ENCODE data around the gene CACHD1. TPM values are rescaled to one million over a fixed set of nuclear protein-coding genes. Genes with fewer than 3 reads are reported as not detected.

CACHD1 gene
- total RNA-seq, 1 donor from 2014 or later, result 24.1 TPM

DNA sequence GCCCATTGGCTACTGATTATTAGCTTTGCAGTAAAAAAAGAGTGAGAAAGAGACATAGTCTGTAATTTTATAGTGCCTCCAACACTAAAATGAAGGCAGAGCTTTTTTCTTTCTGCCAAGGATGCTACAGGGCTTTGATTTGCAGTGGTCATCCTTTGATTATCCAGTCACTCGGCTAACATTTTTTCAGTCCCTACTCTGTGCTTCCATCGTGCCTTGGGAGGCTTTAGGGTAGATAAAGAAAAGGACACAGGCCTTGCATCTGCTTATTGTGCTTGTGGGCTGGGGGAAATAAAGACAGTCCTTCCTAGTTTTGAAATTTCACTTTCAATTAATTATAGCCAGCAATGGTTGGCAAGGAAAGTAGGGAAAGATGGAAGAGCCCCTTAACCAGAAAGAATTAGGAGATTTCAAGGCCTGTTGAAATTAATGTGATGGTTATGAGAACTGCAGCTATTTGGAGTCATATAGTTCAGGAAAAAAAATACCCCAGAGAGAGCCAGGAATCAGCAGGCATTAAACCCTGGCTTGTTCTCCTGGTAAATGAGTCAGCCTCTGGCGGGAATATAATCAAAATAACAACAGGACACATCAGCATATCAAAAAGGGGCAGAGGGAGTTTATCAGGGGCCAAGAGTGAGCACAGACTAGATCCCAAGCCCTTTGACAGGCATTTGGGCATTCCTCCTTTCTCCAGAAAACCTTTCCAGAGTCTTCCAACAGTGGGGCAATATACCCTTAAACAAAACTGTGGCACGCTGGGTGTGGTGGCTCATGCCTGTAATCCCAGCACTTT is 27.4 kb downstream of the CACHD1 start:
- Mint-ChIP-seq H3K4me3 (no peak overlapping the region), H3K4me1 (peaks cover 36% of the 10 kb centered on the region), H3K9me3 (no peaks in the 10 kb centered on the region), H3K27me3 (ENCODE audit: low read depth) (no peaks in the 10 kb centered on the region), H3K27ac (no peak overlapping the region), H3K36me3 (no peaks in the 10 kb centered on the region)
- no peak for DNase-seq (ENCODE audit: low spot score in 2 of 2, unreplicated experiment in 2 of 2)
- TF ChIP-seq, protein P1, sequence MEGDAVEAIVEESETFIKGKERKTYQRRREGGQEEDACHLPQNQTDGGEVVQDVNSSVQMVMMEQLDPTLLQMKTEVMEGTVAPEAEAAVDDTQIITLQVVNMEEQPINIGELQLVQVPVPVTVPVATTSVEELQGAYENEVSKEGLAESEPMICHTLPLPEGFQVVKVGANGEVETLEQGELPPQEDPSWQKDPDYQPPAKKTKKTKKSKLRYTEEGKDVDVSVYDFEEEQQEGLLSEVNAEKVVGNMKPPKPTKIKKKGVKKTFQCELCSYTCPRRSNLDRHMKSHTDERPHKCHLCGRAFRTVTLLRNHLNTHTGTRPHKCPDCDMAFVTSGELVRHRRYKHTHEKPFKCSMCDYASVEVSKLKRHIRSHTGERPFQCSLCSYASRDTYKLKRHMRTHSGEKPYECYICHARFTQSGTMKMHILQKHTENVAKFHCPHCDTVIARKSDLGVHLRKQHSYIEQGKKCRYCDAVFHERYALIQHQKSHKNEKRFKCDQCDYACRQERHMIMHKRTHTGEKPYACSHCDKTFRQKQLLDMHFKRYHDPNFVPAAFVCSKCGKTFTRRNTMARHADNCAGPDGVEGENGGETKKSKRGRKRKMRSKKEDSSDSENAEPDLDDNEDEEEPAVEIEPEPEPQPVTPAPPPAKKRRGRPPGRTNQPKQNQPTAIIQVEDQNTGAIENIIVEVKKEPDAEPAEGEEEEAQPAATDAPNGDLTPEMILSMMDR (IDR thresholded peaks at IDR 0.05; ENCODE audit: unreplicated experiment), result no peak

DNA sequence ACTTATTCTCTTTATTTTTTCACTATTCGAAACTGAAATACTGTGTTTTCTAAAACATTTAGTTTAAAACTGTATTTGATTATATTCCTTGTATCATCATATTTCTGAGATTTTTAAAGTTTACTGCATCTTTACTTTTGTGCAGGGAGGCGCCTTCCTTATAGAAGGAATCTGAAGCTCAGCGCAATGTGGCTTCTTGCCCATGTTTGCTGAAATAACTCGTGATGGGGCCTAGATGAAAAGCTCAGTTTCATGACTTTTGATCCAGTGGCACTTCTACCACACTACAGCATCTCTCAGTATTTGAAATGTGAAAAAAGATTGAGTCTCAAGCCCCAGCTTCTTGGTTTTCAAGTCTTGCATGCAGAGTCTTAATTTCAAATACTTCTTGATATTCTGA is 28.4 kb downstream of the CACHD1 start:
- H3K36me3 Mint-ChIP-seq, result no peaks in the 10 kb centered on the region
- DNase-seq (ENCODE audit: low spot score in 2 of 2, unreplicated experiment in 2 of 2), result no peak
- TF ChIP-seq, protein P1 (IDR thresholded peaks at IDR 0.05; ENCODE audit: unreplicated experiment), result no peak
- H3K27ac Mint-ChIP-seq, result no peak overlapping the region
- H3K4me1 Mint-ChIP-seq, result peaks cover 46% of the 10 kb centered on the region
- H3K27me3 Mint-ChIP-seq (ENCODE audit: low read depth), result no peaks in the 10 kb centered on the region
- no peak overlapping the region for H3K4me3 Mint-ChIP-seq
- no peaks in the 10 kb centered on the region for H3K9me3 Mint-ChIP-seq

DNA sequence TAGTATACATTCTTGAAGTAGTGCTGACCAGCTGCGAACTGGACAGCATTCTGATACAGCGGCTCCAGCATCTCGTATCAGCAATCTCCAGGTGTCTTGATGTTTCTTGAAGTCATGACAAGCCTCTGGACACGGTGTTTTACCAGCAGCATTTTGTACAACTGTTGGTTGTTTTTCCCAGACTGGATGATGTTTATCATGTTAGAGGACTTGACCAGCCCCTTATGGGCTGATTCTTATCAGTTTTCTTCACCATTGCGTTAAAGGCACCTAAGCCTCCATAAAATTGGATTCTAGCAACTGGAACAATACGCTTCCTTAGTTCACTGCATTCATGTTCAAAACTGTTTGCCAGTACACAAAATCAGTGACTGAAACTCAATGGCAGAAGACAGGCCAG is 29.1 kb downstream of the CACHD1 start:
- TF ChIP-seq, protein P1 (IDR thresholded peaks at IDR 0.05; ENCODE audit: unreplicated experiment), result no peak
- H3K27ac Mint-ChIP-seq, result no peak overlapping the region
- DNase-seq (ENCODE audit: low spot score in 2 of 2, unreplicated experiment in 2 of 2), result no peak
- no peak overlapping the region for H3K4me3 Mint-ChIP-seq
- H3K36me3 Mint-ChIP-seq, result no peaks in the 10 kb centered on the region
- no peaks in the 10 kb centered on the region for H3K27me3 Mint-ChIP-seq (ENCODE audit: low read depth)
- peaks cover 48% of the 10 kb centered on the region for H3K4me1 Mint-ChIP-seq
- no peaks in the 10 kb centered on the region for H3K9me3 Mint-ChIP-seq

DNA sequence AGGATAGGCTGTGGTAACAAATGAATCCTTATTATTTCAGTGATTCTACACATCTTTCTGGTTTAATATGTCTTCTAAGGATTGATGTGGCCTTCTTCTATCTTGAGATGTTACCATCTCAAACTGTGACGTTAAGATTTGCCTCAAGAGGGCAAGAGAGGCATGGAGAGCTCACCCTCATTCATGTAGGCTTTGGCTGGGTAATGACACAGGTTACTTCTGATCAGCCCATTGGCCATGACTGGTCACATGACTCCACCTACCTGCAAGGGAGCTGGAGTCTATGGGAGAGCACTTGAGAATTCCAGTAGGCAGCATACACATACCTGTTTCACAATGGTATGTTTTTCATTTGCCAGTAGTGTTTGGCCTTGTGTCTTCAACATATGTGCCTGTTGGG is 30.0 kb downstream of the CACHD1 start:
- H3K27ac Mint-ChIP-seq, result no peak overlapping the region
- H3K4me3 Mint-ChIP-seq, result no peak overlapping the region
- H3K9me3 Mint-ChIP-seq, result no peaks in the 10 kb centered on the region
- TF ChIP-seq, protein P1 (IDR thresholded peaks at IDR 0.05; ENCODE audit: unreplicated experiment), result no peak
- H3K27me3 Mint-ChIP-seq (ENCODE audit: low read depth), result no peaks in the 10 kb centered on the region
- H3K4me1 Mint-ChIP-seq, result peaks cover 50% of the 10 kb centered on the region
- no peaks in the 10 kb centered on the region for H3K36me3 Mint-ChIP-seq
- DNase-seq (ENCODE audit: low spot score in 2 of 2, unreplicated experiment in 2 of 2), result no peak

DNA sequence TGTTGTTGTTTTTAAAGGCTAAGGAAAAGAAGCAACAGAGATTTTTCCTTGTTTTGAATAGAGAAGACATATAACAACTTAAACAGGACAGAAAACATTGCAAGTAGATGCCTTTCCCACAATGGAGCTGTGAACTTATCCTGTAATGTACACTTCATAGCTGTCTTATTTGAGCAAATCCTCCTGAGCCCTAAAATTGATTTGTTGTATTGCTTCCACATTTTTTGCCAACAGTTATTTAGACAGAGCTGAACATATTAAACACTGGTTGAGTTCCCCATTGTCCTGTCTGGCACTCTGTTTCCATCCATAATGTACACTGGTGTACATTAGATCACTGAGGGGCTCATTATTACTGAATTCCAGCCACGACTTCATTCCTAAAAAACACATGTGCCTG is 32.2 kb downstream of the CACHD1 start:
- TF ChIP-seq, protein P1 (IDR thresholded peaks at IDR 0.05; ENCODE audit: unreplicated experiment), result no peak
- DNase-seq (ENCODE audit: low spot score in 2 of 2, unreplicated experiment in 2 of 2), result no peak
- Mint-ChIP-seq H3K36me3 (no peaks in the 10 kb centered on the region), H3K4me1 (peaks cover 54% of the 10 kb centered on the region), H3K27me3 (ENCODE audit: low read depth) (no peaks in the 10 kb centered on the region), H3K4me3 (no peak overlapping the region), H3K27ac (peak overlapping the region; percentile 32), H3K9me3 (no peaks in the 10 kb centered on the region)
